HG03175 (cell line): Measurements from ENCODE around the gene CYP2F1.
"Not testable (repeated sequence)": the region's sequence is repeated elsewhere in the genome, so short reads cannot be mapped to it uniquely, and the experiment has no call there.

Experiments used
- ATAC-seq: cut with Tn5 transposase; IDR thresholded peaks from one replicate; pipeline ENCODE4 v1.9.1; 2021; ENCODE audit warnings: mild to moderate bottlenecking, moderate library complexity; ENCODE audit not compliant: unreplicated experiment

Gene CYP2F1, protein sequence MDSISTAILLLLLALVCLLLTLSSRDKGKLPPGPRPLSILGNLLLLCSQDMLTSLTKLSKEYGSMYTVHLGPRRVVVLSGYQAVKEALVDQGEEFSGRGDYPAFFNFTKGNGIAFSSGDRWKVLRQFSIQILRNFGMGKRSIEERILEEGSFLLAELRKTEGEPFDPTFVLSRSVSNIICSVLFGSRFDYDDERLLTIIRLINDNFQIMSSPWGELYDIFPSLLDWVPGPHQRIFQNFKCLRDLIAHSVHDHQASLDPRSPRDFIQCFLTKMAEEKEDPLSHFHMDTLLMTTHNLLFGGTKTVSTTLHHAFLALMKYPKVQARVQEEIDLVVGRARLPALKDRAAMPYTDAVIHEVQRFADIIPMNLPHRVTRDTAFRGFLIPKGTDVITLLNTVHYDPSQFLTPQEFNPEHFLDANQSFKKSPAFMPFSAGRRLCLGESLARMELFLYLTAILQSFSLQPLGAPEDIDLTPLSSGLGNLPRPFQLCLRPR

DNA sequence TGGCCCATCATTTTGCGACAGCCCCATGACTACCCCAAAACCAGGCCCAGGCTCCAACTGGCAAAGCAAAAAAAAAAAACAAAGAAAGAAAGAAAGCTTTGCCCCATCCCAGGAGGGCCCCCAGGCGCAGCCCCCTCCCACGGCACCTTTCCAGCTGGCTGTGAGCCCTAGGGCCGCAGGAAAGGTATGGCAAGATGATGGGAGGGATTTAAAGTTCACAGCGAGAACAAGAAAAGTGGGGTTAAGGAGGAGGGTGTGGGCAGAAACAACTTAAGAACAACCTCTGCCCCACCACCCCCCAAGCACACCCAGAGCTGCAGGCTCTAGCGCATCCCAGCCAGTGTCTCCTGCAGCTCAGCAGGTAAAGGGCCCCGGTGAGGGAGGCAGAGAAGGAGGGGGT is at the start of gene CYP2F1:
Gene CYP2F1, plus strand, starts transcription at position 301 of the 400 bp plus-strand sequence. CDS start 1,757 bp downstream, outside the sequence.
- ATAC-seq, result no peak

DNA sequence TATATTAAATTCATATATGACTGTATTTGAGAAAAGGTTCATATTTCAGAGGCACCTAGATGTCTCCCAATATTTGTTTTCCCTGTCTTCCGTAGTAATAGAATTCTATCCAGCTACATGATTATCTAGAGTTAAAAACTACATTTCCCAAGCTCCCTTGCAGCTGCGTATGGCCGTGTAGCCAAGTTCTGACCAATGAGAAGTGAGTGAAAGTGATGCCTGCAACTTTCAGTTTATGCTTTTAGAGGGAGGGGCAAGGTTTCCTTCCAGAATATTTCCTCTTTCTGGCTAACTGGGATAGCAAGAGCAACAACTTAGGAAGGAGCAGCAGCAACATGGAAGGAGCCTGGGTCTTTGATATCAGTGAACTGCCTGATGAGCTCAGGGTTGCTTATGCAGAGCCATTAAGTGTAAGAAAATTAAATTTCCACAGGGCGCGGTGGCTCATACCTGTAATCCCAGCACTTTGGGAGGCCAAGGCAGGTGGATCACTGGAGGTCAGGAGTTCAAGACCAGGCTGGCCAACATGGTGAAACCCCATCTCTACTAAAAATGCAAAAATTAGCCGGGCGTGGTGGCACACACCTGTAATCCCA is 49.2 kb upstream of the CYP2F1 start:
- ATAC-seq, result no peak

DNA sequence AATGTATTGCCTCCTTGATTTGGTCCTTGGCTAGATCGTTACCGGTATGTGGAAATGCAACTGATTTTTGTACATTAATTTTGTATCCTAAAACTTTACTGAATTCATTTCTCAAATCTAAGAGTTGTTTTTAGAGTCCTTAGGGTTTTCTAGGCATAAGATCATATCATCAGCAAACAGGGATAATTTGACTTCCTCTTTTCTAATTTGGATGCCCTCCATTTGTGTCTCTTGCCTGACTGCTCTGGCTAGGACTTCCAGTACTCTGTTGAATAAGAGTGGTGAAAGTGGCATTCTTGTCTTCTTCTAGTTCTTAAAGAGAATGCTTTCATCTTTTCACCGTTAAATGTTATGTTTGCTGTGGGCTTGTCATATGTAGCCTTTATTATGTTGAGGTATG is 37.9 kb upstream of the CYP2F1 start:
- no peak for ATAC-seq

DNA sequence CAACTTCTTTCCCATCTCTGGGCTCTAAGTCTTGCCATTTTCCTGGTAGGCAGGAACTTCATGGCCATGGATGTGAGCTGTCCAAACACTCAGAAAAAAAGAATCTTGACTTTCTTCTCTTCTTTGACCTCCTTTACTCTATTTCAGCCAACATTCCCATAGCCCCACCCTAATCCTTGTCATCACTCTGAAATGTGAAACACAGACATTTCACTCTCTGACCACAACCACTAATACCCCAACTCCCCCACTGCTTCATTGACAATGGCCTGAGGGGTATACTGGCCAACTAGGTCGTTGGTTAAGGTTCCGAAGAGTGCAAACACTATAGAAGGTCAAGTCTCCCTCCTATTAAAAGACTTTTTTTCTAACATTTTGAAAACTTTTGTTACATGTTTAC is 30.7 kb upstream of the CYP2F1 start:
- no peak for ATAC-seq

DNA sequence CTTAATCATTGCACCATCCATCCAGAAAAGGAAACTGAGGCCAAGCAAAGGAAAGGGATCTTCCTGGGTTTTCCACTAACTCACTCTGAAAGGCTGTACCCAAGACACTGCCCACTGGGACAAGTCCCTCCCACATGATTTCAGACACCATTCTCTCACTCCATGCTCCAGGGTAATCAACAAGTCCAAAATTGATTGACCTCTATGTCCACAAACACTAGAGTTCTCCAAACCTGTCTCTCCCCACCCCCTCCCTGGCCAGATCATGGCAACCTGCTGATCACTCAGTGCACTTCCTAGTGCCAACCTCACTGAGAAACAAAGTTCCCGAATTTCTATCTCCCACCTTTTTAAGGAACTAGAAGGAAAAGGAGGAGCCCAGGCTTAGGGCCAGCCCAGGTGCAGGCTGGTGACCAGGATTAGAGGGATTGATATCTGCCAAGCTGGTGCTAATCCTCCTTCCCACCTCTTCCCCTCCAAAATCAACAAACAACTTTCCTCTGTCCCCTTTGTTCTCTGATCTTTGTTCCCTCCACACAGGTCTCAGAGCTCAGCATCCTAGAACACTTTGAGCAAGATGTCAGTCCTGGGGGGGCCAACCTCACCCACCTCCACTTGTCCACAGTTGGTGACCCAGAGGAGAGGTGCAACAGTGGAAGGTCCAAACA is 28.4 kb upstream of the CYP2F1 start:
- no peak for ATAC-seq

DNA sequence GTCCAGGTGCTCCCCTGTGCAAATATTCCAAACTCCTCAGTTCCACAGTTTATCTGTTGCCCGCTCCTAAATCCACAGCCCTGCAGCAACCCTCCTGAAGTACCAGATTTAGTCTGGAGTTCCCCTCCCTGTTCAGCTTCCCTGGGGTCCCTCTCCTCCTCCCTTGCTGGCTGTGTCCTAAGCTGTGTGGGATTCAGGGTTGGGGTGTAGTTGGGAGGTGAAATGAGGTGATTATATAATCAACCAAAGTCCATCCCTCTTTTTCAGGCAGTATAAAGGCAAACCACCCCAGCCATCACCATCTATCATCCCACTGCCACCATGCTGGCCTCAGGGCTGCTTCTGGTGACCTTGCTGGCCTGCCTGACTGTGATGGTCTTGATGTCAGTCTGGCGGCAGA is 26.1 kb upstream of the CYP2F1 start, which contains the start of gene CYP2A13:
Gene CYP2A13, plus strand, starts transcription at position 301 of the 400 bp plus-strand sequence. Its CDS starts 21 bp downstream, at position 322.
- no peak for ATAC-seq

DNA sequence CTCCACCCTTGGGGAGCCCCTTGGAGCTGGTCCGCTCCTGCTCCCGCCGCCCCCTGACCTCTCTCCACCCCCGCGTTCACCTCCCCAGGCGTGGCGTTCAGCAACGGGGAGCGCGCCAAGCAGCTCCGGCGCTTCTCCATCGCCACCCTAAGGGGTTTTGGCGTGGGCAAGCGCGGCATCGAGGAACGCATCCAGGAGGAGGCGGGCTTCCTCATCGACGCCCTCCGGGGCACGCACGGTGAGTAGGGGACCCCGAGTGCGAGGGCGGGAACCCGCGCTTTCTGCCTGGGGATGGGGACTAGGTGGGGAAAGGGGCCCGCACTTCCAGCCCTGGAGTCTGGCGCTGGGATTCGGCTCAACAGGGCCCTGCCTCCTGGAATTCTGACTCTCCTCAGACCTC is 24.3 kb upstream of the CYP2F1 start:
- ATAC-seq, result no peak

DNA sequence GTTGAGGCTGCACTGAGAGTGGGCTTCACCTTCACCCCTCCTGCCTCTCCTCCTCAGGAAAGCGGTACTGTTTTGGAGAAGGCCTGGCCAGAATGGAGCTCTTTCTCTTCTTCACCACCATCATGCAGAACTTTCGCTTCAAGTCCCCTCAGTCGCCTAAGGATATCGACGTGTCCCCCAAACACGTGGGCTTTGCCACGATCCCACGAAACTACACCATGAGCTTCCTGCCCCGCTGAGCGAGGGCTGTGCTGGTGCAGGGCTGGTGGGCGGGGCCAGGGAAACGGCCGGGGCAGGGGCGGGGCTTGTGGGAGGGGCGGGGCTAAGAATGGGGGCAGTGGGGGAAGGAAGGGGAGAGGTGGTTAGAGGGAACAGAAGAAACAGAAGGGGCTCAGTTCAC is 18.5 kb upstream of the CYP2F1 start:
- no peak for ATAC-seq

DNA sequence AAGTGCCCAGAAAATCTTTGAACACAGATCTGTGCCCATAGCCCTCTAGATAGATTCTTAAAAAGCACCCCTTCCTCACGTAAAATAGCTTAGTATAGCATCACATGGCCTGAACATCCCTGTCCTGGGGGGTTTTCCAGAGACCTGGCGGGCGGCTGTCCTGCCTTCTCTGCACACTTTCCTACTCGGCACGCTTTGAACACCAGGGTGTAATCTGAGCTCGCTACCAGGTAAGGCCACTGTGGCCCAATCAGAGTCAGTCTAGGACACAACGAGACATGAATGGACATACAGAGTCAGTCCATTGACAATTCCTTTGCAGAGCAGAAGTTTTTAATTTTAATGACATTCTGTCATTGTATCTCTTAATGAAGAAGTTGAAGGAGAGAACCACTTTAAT is 17.9 kb upstream of the CYP2F1 start:
- ATAC-seq, result no peak

DNA sequence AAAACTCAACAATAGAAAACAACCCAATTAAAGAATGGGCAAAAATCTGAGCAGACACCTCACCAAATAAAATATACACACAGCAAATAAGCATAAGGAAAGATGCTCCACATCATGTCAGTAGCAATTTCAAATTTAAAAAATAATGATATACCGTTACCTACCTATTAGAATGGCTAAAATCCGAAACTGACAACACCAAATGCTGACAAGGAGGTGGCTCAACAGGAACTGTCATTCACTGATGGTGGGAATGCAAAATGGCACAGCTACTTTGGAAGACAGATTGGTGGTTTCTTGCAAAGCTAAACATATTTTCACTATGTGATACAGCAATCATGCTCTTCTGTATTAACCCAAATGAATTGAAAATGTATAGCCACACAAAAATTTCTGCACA is 16.9 kb upstream of the CYP2F1 start:
- ATAC-seq, result no peak

DNA sequence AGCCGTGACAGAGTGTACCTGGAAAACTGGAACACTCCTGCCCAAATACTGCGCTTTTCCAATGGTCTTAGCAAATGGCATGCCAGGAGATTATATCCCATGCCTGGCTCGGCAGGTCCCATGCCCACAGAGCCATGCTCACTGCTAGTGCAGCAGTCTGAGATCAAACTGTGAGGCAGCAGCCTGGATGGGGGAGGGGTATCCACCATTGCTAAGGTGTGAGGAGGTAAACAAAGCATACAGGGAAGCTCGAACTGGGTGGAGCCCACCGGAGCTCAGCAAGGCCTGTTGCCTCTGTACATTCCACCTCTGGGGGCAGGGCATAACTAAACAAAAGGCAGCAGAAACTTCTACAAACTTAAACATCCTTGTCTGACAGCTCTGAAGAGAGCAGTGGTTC is 15.5 kb upstream of the CYP2F1 start:
- ATAC-seq, result no peak

DNA sequence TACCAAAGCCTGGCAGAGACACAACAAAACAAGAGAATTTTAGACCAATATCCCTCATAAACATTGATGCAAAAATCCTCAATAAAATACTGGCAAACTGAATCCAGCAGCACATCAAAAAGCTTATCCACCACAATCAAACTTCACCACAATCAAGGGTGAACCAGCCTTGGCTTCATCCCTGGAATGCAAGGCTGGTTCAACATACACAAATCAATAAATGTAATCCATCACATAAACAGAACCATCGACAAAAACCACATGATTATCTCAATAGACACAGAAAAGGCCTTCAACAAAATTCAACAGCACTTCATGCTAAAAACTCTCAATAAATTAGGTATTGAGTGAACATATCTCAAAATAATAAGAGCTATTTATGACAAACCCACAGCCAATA is 12.0 kb upstream of the CYP2F1 start:
- not testable (repeated sequence) for ATAC-seq

DNA sequence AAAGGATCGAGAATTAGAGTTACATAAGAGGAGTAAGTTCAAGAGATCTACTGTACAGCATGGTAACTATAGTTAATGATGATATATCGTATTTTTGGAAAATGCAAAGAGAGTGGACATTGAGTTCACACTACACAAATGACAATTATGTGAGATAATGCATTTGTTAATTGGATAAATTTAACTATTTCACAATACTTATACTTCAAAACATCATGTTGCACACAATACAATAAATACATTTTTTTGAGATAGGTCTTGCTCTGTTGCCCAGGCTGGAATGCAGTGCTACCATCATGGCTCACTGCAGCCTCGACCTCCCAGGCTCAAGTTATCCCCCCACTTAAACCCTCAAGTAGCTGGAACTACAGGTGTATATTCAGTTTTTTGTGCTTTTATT is 8.1 kb upstream of the CYP2F1 start:
- ATAC-seq, result no peak

DNA sequence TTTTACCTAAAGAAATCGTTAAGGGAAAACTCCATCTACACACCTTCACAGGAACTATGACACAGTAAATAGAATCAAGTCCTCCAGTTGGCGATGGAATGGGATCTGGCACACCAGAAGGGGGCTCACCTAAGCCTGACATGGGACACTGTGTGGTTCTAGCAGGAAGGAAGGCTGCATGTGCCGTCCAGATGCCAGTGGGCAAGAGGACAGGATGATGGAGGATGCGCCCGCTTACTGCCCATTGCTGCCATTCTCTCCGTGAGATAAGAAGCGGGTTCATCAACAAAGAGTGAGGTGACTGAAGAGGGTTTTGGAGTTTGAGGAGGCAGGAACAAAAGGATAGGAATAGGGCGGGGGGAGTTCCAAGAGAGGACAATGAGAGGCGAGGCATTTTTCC is 2.9 kb upstream of the CYP2F1 start:
- ATAC-seq, result no peak

DNA sequence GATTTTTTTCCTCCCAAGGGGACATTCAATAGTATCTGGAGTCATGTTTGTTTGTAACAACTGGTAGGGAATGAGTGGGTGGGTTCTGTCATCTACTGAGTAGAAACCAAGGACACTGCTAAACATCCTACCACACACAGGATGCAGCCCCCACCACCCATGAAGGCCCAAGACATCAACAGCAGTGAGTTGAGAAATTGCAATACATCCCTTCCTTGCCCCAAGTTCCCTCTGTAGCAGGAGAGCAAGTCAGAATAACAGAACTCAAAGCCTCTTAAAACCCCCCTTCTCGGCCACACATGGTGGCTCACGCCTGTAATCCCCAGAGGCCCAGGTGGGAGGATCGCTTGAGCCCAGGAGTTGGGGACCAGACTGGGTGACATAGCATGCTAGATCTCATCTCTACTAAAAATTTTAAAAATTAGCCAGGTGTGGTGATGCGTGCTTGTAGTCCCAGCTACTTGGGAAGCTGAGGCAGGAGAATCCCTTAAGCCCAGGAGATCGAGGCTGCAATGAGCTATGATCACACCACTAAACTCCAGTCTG is 2.4 kb upstream of the CYP2F1 start:
- ATAC-seq, result no peak

DNA sequence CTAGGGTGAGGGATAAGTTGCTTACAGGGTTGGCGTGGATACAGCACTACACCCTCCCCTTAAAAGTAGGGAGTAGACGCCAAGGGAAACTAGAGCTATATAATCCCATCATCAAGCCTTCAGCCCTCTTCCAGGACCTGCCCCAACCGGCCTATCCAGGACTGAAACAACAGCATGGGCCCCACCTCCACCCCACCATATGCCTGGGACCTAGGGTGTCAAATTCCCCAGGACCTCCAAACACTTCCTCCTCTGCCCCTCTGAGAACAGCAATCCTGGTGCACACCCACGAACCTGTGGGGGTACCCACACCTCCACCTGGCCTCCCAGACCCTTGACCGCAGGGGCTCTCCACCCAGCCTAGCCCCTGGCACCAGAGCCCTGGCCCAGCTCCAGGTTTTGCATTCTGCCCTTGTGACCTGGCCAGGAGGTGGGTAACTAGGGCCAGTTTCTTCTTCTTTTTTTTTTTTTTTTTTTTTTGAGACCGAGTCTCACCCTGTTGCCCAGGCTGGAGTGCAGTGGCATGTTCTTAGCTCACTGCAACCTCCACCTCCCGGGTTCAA is 1.4 kb upstream of the CYP2F1 start:
- ATAC-seq, result no peak

DNA sequence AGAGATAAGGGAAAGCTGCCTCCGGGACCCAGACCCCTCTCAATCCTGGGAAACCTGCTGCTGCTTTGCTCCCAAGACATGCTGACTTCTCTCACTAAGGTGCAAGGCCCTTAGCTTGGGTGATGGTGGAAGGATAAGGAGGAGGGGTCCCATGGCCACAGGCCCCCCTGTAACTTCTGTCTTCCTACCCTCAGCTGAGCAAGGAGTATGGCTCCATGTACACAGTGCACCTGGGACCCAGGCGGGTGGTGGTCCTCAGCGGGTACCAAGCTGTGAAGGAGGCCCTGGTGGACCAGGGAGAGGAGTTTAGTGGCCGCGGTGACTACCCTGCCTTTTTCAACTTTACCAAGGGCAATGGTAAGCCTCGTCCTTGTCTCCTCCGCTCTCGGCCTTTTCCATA is 2.0 kb downstream of the CYP2F1 start:
- ATAC-seq, result no peak

DNA sequence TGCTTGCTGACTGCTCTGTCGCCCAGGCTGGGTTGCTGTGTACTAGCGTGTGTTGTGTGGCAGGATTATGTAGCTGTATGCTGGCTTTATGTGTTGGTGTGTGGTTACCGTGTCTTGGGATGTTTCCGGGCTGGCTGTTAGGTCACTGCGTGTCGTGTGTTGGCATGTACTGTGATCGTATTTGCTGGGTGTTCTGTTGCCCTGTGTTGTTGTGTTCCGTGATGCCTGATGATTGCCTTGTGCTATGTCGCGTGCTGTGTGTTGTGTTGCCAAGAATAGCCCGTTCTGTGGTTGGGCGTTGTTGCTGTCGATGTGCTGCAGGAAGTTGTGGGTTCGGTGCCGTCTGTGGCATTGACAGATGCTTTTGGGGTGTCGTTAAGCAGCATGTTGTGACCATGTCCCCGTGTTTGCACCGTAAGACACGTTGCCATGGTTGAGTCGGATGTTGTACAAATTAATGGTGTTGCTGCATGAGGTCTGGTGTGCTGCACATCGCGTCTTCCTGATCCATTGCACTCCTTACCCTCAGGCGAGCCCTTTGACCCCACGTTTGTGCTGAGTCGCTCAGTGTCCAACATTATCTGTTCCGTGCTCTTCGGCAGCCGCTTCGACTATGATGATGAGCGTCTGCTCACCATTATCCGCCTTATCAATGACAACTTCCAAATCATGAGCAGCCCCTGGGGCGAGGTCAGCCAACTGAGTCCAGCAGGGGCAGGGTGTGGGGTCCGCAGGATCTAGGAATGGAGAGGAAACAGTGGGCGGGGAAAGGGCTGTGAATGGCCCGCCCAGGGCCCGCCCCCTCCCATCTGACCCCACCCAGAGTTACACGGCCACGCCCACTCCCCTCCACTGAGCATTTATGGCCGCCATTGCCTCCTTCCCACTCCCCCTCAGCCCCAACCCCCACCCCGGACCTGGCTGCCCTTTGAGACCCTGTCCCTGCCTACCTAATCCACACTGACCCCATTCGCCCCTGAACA is 7.0 kb downstream of the CYP2F1 start:
- ATAC-seq, result not testable (repeated sequence)

DNA sequence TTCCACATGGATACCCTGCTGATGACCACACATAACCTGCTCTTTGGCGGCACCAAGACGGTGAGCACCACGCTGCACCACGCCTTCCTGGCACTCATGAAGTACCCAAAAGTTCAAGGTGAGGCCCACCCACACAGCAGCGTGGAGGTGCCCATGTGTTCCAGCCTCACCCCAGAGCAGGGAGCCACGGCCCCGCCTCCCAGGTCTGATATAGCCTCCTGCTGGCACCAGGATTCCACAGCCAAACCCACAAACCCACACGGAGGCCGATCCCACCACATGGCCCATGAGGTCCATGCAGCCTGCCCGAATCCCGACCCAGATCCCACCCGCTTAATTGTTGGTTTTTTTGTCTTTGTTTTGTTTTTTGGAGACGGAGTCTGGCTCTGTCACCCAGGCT is 8.6 kb downstream of the CYP2F1 start:
- ATAC-seq, result not testable (repeated sequence)

DNA sequence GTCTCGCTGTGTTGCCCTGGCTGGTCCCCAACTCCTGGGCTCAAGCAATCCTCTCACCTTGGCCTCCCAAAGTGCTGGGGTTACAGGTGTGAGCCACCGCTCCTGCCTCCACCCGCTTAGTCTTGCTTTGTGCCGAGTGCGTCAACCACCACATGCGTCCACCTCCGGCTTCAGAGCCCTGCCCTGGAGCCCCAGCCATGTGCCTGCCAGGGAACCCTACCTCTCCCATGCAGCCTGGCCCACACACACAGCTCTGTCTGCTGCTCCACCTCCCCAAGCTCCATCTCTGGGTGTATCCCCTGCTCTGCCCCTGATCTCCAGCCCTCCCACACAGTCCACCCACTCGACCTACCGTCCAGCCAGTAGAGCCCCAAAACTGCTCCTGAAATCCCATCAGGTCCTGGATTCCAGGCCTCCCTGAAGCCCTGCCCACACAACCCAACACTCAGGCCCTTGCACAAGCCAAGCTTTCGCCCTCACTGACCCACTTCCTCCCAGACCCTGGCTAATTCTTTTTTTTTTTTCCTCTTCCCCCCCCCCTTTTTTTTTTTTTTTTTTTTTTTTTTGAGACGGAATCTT is 9.6 kb downstream of the CYP2F1 start:
- no peak for ATAC-seq
